Epithelial cell of proximal tubule (primary cell): ENCODE data around the gene LRRK1. TPM values are rescaled to one million over a fixed set of nuclear protein-coding genes. Genes with fewer than 3 reads are reported as not detected.

Experiments used
- DNase-seq: peaks from one replicate; pipeline ENCODE4 v3.0.0-alpha.2; 2011; ENCODE audit warnings: low read depth
- H3K4me3 ChIP-seq: 2 replicates; pipeline ENCODE4 v1.5.1; 2011; ENCODE audit warnings: low read depth, mild to moderate bottlenecking, low read length
- total RNA-seq: library from RNA; depleted of rRNA; stranded (reverse); fragments of >200 nt; gene quantifications from 2 replicates; pipeline ENCODE4 v1.2.3, GENCODE V29; 2015
- TF ChIP-seq, protein P1 (sequence below): conservative IDR thresholded peaks from 2 replicates; pipeline ENCODE4 v1.5.1; 2012; ENCODE audit warnings: low read depth, mild to moderate bottlenecking, low read length

The LRRK1 gene
- total RNA-seq, 1 donor from 2014 or later: 8.1 TPM

DNA sequence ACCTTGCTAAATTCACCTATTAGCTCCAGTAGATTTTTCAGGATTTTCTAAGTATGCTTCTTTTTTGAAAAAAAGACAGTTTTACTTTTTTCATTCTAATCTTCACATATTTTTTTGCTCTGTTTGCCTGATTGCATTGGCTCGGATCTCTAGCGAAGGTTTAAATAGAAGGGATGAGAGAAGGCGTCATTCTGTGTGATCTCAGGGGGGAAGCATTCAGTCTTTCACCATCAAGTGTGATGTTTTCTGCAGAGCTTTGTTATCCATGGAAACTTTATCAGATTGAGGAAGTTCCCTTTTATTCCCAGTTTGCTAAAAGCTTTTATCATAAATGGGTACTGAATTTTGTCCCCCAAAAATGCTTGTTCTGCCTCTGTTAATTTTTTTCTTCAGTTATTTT is 120.3 kb downstream of the LRRK1 start:
- TF ChIP-seq, protein P1, sequence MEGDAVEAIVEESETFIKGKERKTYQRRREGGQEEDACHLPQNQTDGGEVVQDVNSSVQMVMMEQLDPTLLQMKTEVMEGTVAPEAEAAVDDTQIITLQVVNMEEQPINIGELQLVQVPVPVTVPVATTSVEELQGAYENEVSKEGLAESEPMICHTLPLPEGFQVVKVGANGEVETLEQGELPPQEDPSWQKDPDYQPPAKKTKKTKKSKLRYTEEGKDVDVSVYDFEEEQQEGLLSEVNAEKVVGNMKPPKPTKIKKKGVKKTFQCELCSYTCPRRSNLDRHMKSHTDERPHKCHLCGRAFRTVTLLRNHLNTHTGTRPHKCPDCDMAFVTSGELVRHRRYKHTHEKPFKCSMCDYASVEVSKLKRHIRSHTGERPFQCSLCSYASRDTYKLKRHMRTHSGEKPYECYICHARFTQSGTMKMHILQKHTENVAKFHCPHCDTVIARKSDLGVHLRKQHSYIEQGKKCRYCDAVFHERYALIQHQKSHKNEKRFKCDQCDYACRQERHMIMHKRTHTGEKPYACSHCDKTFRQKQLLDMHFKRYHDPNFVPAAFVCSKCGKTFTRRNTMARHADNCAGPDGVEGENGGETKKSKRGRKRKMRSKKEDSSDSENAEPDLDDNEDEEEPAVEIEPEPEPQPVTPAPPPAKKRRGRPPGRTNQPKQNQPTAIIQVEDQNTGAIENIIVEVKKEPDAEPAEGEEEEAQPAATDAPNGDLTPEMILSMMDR: no peak
- no peak for DNase-seq
- H3K4me3 ChIP-seq: no peak overlapping the region

GRCh38 chr15:101042320-101042719 is 123.2 kb downstream of the LRRK1 start:
- H3K4me3 ChIP-seq: no peak overlapping the region
- TF ChIP-seq, protein P1: no peak
- no peak for DNase-seq

- no peak for DNase-seq
- TF ChIP-seq, protein P1: no peak
- H3K4me3 ChIP-seq: no peak overlapping the region
Measured at GRCh38 chr15:101043011-101043410, 123.9 kb downstream of the LRRK1 start.

GRCh38 chr15:101043911-101044624 is 124.9 kb downstream of the LRRK1 start:
- DNase-seq: no peak
- TF ChIP-seq, protein P1: no peak
- H3K4me3 ChIP-seq: no peak overlapping the region

GRCh38 chr15:101044625-101045235 is 125.6 kb downstream of the LRRK1 start:
- no peak for DNase-seq
- H3K4me3 ChIP-seq: no peak overlapping the region
- TF ChIP-seq, protein P1: no peak

DNA sequence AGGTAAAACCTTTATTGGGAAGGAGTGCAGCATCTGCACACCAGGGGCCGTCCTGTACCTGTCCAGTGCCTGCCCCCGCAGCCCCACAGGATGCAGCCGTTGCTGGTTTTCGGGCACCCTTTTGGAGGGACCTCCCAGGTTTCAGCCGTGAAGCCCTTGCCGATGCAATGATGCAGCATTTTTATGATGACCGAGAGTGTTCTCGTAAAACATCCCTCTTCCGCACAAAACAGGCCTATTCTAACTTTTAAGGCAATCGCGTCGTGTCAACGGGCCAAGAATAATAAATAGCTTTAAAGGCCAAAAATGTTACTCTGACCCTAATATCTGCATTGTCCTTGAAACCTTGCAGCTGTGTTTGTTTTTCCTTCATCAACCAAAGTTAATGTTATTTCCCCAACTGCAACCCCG is 126.1 kb downstream of the LRRK1 start:
- TF ChIP-seq, protein P1: no peak
- no peak overlapping the region for H3K4me3 ChIP-seq
- DNase-seq: no peak
